H1 (cell line): ENCODE measurements around the gene GPR68.

Experiments used
- CTCF ChIP-seq, 3 experiments: IDR thresholded peaks; 1 replicate in 2 of 3; 2 replicates in 1 of 3; pipeline versions ENCODE4 v1.5.1 to v1.6.1; 2011; ENCODE audit warnings: low read length in 3 of 3, mild to moderate bottlenecking in 3 of 3, inconsistent platforms in 2 of 3, low read depth in 1 of 3, moderate library complexity in 1 of 3; ENCODE audit not compliant: insufficient read depth in 1 of 3; ENCODE audit errors: control extremely low read depth in 1 of 3
- POLR2AphosphoS5 ChIP-seq: IDR thresholded peaks from 2 replicates; pipeline ENCODE4 v1.6.1; 2011; ENCODE audit warnings: low read depth, low read length
- RNF2 ChIP-seq: fragments of 200-900, 300-1000 bp; sonication (generic); IDR thresholded peaks from 2 replicates; pipeline ENCODE4 v1.7.1; 2016; ENCODE audit warnings: borderline replicate concordance, low read depth, mild to moderate bottlenecking, antibody characterized with exemption, low read length; ENCODE audit not compliant: poor library complexity, severe bottlenecking; ENCODE audit errors: missing control alignments

DNA sequence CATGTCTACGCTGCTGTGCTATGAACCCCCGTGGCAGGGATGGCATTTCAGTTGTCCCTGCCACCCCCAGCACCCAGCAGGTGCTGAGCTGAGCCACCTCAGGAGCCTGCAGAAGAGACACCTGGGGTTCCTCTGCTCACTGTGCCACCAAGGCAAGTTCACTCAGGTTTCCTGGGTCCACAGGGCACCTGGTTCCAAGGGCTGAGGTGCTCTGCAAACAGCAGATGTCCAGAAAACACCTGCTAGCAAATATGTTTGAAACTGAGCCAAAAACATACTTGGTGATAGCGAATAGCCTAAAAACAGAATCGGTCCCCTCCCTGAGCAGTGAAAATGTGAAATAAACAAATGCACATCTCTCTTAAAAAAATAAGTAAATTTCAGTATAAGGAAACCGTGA lies 35.6 kb upstream of the GPR68 start:
- TF ChIP-seq POLR2AphosphoS5 (no peak), CTCF (IDR thresholded peaks at IDR 0.05; ENCODE audit: control extremely low read depth in 1 of 3, insufficient read depth in 1 of 3, low read depth in 1 of 3, low read length in 3 of 3) (no peak), RNF2 (no peak)
